SK-N-SH (cell line): ENCODE data around the gene ZNF121.

Experiments used
- CTCF ChIP-seq: fragments of 200-600 bp; sonication (generic); IDR thresholded peaks from 2 replicates; pipeline ENCODE4 v1.6.1; 2017; ENCODE audit warnings: antibody characterized with exemption, mild to moderate bottlenecking, moderate library complexity
- EP300 ChIP-seq, 2 experiments: IDR thresholded peaks; 2 replicates each; pipeline versions ENCODE4 v1.4.0 to v1.6.1; 2012; ENCODE audit warnings: borderline replicate concordance in 1 of 2, low read depth in 1 of 2, low read length in 1 of 2
- FOXM1 ChIP-seq: IDR thresholded peaks from 2 replicates; pipeline ENCODE4 v1.4.0; 2012; ENCODE audit warnings: low read depth, mild to moderate bottlenecking
- JUND ChIP-seq: IDR thresholded peaks from 2 replicates; pipeline ENCODE4 v1.4.0; 2012
- POLR2AphosphoS5 ChIP-seq: IDR thresholded peaks from 2 replicates; pipeline ENCODE4 v1.6.1; 2012; ENCODE audit warnings: low read depth, low read length
- RAD21 ChIP-seq: IDR thresholded peaks from 2 replicates; pipeline ENCODE4 v1.6.1; 2012; ENCODE audit warnings: mild to moderate bottlenecking, low read length
- REST ChIP-seq: IDR thresholded peaks from 2 replicates; pipeline ENCODE4 v1.6.1; 2012; ENCODE audit warnings: mild to moderate bottlenecking, low read depth, low read length, moderate library complexity
- SIN3A ChIP-seq: IDR thresholded peaks from 2 replicates; pipeline ENCODE4 v1.6.1; 2012; ENCODE audit warnings: low read depth, mild to moderate bottlenecking, low read length, moderate library complexity, borderline replicate concordance
- SMC3 ChIP-seq: IDR thresholded peaks from 2 replicates; pipeline ENCODE4 v1.6.1; 2012; ENCODE audit warnings: low read depth, low read length, improper control_type of control experiment
- TAF1 ChIP-seq: IDR thresholded peaks from 2 replicates; pipeline ENCODE4 v1.6.1; 2012; ENCODE audit warnings: low read depth, mild to moderate bottlenecking, low read length, moderate library complexity, borderline replicate concordance
- TEAD4 ChIP-seq: IDR thresholded peaks from 2 replicates; pipeline ENCODE4 v1.4.0; 2012; ENCODE audit warnings: mild to moderate bottlenecking, borderline replicate concordance; ENCODE audit not compliant: insufficient read depth
- USF2 ChIP-seq: fragments of 150-350 bp; IDR thresholded peaks from 2 replicates; pipeline ENCODE4 v1.6.1; 2017; ENCODE audit warnings: antibody characterized with exemption, low read length, low read depth, borderline replicate concordance

GRCh38 chr19:9580728-9581127 lies 3.6 kb downstream of the ZNF121 start:
- TF ChIP-seq POLR2AphosphoS5 (no peak), TAF1 (no peak), FOXM1 (no peak), SIN3A (no peak), CTCF (no peak), SMC3 (no peak), EP300 (IDR thresholded peaks at IDR 0.05; ENCODE audit: borderline replicate concordance in 1 of 2, low read depth in 1 of 2, low read length in 1 of 2) (no peak), JUND (no peak), REST (no peak), USF2 (no peak), RAD21 (no peak), TEAD4 (no peak)
